ENCODE measurements around the gene DYNAP.

Gene DYNAP

DNA sequence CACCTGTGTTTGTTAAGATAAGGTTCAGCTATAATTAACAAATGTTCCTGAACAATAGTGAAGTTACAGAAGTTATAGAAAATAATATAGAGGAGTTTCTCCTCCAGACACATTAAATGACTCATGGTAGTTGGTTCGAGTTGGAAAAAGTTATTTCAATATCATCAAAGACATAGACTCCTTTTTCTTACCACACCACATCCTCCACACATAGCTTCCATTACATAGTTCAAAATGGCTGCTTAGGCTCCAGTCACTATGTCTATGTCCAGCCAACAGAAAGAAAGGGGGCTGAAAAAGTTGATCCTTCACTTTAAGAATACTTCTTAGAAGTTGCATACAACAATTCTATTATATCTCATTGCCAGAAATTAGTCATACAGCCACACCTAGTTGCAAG lies 50.7 kb downstream of the DYNAP start:
- no peak for DNase-seq

DNA sequence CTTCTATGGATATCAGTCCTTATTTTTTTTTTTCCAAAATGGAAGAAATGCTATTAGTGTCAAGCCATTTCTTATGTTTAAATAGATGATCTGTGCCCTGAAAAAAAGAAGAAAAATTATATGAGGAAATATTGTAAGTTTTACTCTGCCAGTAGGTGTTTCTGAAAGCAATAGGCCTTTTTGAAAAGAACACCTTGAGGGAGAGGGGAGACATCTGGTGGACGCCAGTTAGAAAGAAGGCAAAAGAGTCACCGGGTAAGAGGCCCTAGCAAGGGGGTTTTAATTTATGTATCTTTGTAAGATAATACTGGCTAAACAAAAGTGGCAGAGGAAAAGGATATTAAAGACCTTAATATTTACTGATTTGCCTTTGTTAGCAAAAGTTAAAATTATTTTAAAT lies 56.1 kb downstream of the DYNAP start:
- no peak for DNase-seq

Measured in stimulated activated CD4-positive, alpha-beta T cell treated with anti-CD3 and anti-CD28 coated beads, Interleukin-4, amount 100 ng/mL, for 24 hours (primary cell).